GM23248 (cell line): ENCODE data around the gene CCDC138.

Experiments
- EZH2 ChIP-seq: fragments of 200-600 bp; sonication (generic); IDR thresholded peaks from 2 replicates; pipeline ENCODE4 v1.6.1; 2018; ENCODE audit warnings: antibody characterized with exemption, mild to moderate bottlenecking; ENCODE audit not compliant: insufficient read depth, poor library complexity, severe bottlenecking
- EZH2phosphoT487 ChIP-seq: fragments of 200-600 bp; sonication (generic); IDR thresholded peaks from 2 replicates; pipeline ENCODE4 v1.6.1; 2018; ENCODE audit warnings: antibody characterized with exemption, moderate library complexity, mild to moderate bottlenecking, low read depth; ENCODE audit not compliant: insufficient read depth

DNA sequence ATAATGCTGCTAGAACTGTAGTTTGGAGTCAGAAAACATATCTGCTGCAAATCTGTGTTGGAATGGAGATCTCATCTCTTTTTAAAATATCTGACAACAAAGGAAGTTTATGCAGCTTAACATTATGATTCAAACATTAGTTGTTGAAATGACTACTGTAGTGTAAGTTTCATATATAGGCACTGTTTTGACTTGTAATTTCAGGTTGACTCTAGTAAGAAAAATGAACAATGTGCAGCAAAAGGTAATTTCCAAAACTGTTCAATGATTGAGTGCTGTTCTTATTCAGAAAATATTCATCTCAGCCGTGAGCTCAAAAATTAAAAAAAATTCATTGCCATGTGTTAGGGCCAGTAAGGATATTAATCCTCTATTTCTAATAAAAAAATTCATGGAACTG lies 48.5 kb downstream of the CCDC138 start:
- TF ChIP-seq EZH2phosphoT487: no peak
- no peak for TF ChIP-seq EZH2
